Fibroblast of mammary gland (primary cell): Measurements from ENCODE around the gene MS4A15.

Experiments
- DNase-seq: peaks from one replicate; pipeline ENCODE4 v3.0.0-alpha.2; 2010; ENCODE audit warnings: low read depth
- H3K4me3 ChIP-seq: 2 replicates; pipeline ENCODE4 v1.5.1; 2011; ENCODE audit warnings: low read depth, mild to moderate bottlenecking, low read length, moderate library complexity; ENCODE audit not compliant: control insufficient read depth
- CTCF ChIP-seq: conservative IDR thresholded peaks from 2 replicates; pipeline ENCODE4 v1.5.1; 2011; ENCODE audit warnings: low read depth, low read length, inconsistent platforms; ENCODE audit not compliant: control insufficient read depth, insufficient read depth

Gene MS4A15

GRCh38 chr11:60740573-60740972, 16.1 kb upstream of the MS4A15 start:
- DNase-seq = no peak

GRCh38 chr11:60741421-60741820, 15.2 kb upstream of the MS4A15 start:
- TF ChIP-seq CTCF = no peak

More at GRCh38 chr11:60740573-60740972, 16.1 kb upstream of the MS4A15 start:
- TF ChIP-seq CTCF = no peak
- H3K4me3 ChIP-seq = no peak overlapping the region

GRCh38 chr11:60743058-60743457, 13.6 kb upstream of the MS4A15 start:
- H3K4me3 ChIP-seq = no peak overlapping the region
- no peak for DNase-seq
- no peak for TF ChIP-seq CTCF

More at GRCh38 chr11:60741421-60741820, 15.2 kb upstream of the MS4A15 start:
- no peak overlapping the region for H3K4me3 ChIP-seq
- DNase-seq = no peak

- no peak overlapping the region for H3K4me3 ChIP-seq
Measured at GRCh38 chr11:60744114-60744513, 12.6 kb upstream of the MS4A15 start.

GRCh38 chr11:60747359-60747873, 9.3 kb upstream of the MS4A15 start:
- no peak overlapping the region for H3K4me3 ChIP-seq
- no peak for TF ChIP-seq CTCF
- DNase-seq = no peak

More at GRCh38 chr11:60744114-60744513, 12.6 kb upstream of the MS4A15 start:
- no peak for TF ChIP-seq CTCF
- no peak for DNase-seq

- H3K4me3 ChIP-seq = no peak overlapping the region
- no peak for DNase-seq
- TF ChIP-seq CTCF = no peak
Measured at GRCh38 chr11:60748225-60748624, 8.4 kb upstream of the MS4A15 start.

GRCh38 chr11:60748821-60749220, 7.8 kb upstream of the MS4A15 start:
- H3K4me3 ChIP-seq = no peak overlapping the region
- no peak for TF ChIP-seq CTCF
- no peak for DNase-seq
